GM18858 (cell line): ENCODE data around the gene MBIP.

Experiments
- ATAC-seq: cut with Tn5 transposase; IDR thresholded peaks from one replicate; pipeline ENCODE4 v1.9.1; 2021; ENCODE audit not compliant: unreplicated experiment

Gene MBIP

DNA sequence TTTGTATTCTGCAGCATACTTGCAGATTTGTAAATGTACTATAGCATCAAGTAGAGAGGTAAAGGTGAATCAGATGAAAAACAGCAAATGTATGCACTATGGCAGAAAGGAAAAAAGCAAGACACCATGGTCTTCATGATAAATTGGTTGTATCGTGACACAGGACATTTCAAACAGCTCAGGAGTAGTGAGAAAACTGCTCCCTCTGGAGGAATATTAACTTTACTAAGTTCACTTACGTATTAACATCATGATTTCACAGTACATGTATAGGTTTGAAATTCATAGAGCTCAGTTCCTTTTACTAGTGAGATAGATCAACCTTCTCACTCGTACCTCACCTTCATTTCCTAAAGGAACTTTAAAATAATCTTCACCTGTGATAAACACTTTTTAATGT, 6.5 kb downstream of the MBIP start:
- ATAC-seq: no peak

DNA sequence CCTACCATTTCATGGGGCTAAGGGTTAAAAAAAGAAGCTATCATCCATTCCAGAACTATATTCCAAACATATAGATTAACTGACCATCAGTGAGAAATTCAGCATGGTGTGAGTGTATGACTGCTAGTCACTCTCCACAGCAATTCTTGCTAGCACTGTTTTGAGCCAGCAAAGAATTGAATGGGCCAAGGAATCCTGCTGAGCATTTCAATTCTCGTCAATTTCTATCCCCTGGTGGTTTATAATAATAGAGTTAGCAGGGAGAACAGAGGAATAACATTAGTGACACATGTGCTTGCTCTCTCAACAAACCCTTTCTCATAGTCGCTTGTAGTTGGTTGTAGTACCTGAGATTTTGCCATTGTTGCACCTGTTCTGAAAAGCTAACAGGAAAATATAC, 7.2 kb downstream of the MBIP start:
- ATAC-seq: no peak

DNA sequence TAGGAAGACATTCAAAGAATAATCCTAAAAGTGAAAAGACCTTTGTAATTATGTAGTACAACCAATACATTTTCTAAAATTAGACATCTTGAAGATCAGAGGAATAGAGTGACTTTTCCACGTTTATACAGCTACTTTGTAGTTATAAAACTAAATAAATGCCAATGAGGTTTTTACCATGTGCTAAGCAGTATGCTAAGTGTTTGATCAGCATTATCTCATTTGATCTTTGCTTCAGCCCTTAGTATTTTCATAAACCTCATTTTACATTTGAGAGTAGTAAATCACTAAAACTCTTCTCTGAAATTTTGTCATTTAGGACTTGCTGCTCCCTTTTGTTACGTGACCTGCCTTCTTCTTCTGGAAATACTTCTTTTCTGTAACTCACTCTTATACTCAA, 13.6 kb downstream of the MBIP start:
- ATAC-seq: no peak

DNA sequence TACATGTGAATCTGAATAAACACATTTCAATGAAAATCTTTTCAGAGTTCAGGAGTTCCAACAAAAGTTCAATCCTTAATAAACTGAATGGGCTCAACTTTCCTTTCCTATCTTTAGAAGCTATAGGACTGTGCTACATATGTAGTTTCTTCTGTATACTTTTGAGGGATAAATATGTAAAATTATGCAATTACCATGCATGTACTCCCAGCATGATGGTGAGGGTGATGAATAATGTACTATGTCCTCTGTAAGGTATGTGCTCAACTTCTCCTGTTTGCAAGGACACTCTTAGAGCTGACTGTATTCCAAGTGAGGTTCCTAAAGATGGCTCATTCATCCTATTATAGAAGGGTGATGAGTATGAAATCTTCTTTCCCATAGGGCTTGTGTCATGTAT, 15.5 kb downstream of the MBIP start:
- no peak for ATAC-seq

DNA sequence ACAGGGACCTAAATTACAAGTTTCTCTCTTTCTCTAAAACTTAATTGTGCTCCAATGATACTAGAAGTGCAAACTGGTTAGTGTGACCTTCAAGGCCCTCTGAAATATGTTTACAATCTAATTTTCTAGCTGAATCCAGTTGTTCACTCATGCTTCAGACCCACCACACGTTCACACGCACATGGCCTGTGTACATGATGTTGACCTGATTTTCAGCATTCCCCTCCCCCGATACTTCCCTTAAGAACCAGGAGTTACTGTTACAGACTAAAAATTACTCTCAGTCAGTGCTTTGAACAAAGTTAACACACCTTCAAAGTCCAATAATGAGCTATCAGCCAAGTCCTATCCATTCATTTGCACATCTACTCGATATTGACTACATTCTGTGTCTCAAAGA, 16.5 kb downstream of the MBIP start:
- no peak for ATAC-seq

DNA sequence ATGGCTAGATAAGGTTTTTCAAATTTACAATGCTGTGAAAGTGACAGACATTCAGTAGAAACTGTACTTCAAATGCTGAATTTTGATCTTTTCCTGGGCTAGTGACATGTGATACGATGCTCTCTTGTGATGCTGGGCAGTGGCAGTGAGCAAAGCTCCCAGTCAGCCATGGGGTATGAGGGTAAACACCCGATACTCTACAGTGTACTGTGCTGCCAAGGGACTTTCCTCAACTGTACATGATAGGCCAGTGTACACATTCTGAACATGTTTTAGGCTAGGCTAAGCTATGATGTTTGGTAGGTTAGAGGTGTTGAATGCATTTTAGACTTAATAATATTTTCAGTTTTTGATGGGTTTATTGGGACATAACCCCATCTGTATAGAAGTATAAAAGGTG, 17.6 kb downstream of the MBIP start:
- ATAC-seq: no peak

DNA sequence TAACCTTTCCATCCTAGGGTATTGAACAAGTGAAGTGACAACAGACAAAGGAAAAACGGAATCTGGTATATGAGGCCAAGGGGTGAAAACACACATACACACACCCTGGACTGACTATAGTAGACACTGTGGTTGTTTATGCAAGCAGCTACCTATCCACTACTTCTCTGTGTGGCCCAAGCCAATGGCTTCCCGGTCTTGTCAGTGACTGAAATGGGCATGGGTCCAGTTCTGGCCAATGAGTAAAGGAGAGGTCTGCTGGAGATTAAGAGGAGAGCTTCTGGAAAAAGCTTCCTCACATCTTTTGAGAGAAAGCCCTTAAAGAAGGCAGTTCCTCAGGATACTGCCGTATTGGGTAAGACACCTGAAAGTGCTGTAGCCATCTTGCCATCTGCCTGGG, 19.3 kb downstream of the MBIP start:
- ATAC-seq: no peak

DNA sequence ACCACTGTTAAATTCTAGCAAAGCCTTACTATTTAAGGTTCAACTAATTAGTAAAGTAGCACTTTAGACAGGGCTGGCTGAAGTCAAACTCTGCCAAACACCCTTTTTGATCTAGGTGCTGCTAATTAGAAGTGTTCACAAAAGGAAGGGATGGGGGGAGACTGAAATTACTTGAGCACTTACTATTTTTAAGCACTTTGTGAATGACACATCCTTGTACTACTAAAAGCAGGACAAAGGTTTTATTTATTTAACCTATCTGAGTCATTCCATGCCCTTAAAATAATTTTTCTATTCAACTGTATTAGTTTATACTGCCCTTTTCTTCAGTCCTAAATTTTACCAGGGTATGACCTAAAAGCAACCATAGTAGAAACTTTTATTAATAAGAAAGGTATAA, 20.1 kb downstream of the MBIP start:
- ATAC-seq: peak; percentile 38

DNA sequence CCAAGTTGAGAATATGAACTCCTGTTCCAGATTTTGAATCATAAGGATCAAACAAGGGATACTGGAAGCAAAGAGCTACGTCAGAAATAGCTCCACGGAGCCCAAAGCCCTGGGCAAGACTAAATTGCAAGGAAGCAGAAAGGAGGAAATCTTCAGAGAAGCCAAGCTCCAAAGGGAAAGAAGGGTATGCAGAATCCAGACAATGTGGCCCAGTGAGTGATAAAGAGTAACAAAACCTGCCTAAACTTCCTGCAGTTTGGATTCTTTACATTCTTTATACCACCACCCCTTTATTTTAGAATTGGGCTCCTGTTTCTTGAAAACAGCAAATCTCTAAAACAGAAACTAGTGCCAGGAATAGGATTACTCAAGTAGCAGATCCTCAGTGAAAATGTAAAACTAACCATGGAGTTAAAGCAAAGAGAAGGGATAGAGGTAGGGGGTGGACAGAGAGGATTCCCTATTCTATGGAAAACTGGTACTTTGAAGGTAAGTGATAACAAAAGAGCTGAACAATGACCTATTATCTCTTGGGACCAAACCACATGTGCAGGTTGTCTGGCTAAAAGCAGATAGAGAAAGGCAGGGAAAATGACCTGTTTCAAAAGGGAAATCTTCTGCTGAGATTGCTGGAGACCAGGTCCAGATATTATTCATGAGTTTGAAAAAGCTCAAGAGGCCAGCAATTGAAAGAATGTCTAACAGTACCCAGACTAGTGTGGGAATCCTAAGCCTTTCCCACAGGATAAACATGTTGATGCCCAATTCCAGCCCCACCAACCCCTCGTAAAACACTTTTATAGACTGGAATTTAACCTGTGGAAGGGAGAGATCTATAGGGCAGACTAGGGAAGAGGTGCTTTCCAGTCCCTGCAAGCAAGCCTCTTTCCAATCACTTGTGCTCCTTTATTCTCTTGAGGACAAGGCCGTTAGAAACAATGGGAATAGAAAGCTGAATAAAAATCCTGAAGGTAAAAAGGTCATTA, 24.5 kb downstream of the MBIP start:
- no peak for ATAC-seq

DNA sequence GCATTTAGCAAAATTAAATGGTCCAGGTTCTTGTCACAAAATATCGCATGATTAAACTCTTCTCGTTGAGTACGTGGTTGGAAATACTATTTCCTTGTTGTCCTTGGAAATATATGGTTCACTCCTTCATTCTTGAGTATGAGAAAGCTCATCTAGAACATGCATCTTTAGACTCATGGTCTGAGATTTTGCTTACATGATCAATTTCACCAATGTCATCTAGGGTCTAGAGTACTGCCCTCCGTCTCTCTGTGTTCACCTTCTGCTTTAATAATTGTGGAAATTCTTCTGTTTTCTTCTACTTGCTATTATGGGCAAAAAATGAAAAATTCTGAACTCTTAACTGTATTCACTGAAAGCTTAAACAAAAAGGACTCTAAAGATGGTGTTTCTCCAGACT, 25.9 kb downstream of the MBIP start:
- no peak for ATAC-seq

DNA sequence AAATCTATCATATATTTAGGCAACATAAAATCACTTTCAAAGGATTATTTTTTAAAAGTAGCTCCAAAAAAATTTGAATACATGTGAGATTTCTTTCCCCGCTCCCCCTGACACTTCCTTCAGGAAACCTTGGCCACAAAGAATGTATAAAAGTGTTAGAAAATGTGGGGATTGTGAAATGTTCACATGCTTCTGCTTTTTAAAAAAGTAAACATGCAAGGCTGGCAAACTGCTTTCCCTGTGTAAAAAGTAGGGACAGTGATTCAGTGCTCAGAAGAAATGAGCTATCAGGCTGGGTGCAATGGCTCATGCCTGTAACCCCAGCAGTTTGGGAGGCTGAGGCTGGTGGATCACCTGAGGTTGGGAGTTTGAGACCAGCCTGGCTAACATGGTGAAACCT, 26.6 kb downstream of the MBIP start:
- no peak for ATAC-seq

DNA sequence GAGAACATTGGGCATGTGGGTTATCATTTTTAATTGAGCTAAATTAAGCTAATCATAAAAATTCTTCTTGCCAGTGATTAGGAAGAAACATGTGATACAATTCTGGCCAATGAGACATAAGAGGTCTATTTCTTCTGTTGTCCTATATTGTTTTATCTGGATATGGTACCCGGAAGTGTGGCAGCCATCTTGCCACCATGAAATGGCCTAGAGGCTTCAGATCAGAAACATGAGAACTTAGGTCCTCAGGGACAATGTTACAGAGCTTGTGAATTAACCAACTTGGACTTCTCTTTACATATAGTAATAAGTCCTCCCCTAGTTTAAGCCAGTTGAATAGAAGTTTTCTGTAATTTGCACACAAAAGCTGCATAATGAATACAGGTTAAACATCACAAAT, 30.5 kb downstream of the MBIP start:
- no peak for ATAC-seq

DNA sequence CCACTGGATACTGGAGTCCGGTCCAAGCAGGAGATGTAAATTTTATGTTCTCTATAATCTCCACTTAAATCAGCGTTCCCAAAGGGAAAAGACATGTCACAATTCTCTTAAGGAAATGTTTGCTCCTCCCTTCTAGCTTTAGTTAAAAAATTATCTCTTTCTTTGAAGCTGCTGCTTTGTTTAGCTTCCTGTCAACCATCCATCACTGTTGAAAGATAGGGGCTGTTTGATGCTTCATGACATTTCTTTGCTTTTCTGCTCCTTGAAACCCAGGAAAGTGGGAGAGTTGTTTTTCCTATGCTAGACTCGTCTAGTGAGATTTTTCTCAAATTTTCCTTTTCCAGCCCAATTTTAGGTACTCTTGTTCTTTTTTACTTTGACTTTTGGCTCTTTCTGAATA, 31.9 kb downstream of the MBIP start:
- ATAC-seq: no peak

DNA sequence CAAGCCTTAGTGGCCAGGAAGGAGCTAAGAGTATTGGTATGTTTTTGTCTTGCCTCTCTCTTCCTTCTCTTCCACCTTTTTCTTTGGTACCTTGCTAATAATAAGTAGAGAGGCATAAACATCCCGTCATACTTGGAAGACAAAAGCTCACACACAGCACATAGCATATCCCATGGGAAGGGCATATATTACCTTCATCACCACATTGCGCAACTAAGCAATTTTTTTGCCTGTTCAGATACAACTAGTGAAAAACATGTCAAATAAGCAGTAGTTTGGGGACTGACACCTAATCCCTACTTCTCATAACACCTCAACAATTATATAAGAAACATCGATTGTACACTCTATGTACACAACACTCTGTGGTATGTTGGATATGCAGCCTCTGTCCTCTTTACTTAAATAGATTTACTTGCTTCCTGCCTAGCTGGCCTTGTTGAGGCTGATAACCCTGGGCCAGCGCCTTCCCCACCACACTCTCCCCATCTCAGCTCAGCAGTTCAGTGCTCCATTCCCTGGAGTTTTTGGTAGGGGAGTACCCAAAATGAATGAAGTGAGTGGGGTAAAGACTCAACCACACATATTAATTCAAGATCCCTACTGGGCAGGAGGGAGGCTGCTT, 35.4 kb downstream of the MBIP start:
- no peak for ATAC-seq

DNA sequence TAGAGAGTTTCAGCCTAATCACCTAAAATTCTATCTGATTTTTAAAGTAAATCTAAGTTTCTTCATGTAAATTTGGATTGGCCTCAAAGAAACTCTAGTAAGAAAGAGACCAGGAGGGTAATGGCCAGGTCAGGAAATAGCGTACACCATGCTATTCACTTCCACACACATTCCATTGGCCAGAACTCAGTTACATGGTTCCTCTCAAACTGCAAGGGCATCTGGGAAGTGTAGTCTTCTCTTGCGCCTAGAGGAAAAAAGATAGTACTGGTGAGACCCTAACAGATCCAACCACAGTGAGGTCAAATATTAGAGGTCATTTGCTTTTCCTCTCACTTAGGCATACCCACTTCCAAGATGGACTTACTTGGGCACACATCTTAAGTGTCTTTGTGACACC, 39.1 kb downstream of the MBIP start:
- no peak for ATAC-seq

DNA sequence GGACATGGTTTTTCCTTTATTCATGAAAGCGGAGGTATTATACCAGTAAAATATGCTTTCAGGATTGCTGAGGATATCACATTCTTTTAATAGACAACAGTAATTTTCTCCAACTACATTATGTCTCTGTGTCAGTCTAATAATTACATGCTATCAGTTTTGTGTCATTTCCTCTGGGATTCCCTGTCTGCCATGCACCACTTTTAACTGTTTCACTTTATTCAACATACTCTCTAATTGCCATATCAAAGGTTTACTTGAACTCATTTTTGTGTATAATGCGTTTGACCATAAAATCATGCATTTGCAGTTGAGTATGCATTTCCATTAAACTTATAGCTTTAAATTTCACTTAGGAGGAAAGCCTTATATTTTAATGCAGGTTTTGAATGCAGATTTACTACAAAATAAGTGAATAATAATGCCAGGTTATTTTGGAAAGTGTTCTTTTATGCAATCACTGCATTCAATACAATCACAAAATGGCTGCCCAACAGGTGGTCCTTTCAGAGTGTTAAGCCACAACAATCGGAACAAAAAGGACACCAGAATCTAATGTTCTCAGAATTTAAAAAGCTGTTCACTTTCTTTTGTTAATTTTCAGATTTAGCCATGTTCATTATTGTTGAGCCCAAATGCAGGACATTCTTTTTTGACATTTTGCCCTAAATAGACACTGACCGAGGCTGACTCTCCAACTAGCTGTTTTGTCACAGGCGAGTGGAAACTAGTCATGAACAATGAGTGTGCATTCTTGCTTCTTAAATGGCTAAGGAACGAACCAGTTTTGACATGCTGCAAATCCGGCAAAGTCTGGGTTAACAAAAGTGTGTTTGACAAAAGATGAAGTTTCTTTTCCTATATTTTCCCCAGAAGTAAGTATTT, 40.9 kb downstream of the MBIP start:
- ATAC-seq: no peak

DNA sequence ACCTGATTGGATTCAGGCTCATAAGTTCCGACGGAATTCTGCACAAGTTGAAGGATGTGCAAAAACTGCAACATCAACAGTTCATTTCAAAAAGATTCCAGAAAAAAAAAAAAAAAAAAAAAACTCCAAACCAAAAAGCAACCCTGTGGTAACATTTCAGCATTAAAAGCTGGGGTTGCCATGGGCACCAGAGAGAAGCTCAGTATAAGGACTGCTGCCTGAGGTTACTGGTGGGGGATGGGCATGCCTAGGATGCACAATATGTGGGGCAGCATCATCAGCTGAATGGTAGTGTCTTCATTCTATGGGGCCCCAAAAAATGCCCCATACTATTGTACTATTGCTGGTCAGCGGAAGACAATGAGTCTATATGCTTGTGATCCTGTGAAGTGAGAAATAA, 44.7 kb downstream of the MBIP start:
- ATAC-seq: no peak

DNA sequence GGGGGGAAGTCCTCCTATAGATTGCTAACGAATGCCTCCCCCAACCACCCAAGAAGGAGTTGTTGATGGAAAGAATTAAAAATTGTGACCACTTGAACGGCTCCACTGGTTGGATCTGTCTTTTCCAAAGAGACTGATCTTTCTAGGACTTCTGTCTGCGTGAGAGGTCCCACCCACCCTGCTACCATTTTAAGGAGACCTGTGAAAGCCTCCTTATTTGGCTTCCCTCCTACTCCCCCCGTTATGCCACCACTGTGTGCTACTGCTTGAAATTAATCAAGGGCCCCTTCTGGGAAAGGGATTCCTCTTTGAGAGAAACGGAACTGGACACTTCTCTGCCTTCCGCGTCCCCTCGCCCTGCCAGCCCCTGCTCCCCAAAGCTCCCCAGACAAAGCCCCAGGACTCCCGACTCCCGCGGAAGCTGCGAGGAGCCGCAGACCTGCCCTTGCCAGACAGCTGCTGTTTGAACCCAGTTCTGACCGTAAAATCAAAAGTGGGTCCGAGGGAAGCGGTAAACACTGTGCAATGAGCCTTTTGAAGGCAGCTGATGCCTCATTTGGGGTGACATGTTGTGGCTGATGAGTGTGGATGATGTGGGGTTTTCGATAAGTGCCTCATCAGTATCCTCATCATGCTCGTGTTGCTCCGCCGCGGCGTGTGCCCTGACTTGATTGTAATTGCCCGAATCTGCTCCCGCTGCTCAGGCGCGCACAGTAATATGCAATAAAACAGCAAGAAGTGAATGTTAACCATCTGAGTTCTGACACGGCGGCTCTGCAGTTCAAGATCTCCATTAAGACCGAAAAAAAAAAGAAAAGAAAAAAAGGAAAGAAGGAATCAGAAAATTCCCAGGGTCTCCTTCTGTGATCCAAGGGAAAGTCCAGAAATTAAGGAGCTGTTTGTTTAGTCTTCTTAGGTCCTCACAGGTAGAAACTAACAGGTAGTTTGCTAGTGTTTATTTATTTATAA, 48.2 kb downstream of the MBIP start:
- ATAC-seq: no peak

DNA sequence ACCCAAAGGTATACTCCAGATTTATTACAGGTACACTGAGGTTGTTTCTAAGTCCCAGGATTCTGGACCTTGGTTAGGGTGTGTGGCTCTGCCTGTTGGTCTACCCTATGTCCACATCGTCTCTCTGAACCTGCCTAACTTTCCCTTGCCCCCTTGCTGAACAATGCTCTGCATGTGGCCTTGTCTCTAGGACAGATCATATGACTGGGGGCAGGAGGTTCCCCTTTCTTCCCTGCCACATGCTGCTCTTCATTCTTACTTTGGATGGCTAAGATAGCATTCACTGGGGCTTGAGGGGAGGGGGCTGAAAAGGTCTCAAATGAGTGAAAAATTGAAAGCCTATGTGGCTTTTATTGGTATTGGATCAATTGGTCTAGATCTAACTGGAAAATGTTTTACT, 49.2 kb downstream of the MBIP start:
- no peak for ATAC-seq

DNA sequence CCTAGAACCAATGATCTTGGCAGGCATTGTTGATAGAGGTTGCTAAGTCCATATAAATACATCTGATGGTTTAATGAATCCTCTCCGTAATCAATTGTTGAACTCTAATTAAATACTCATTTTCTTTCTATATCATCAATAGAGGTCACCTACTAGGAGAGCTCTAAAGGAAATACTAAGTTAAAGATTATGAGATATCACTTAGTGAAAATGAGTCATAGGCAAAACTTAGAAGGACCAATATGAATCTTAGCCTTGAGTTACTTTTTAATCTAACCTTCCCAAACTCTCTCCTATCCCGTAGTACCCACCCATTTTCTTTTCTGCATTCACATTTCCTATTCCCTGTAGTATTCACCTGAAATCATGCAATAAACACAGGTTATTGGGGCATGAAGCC, 50.2 kb downstream of the MBIP start:
- no peak for ATAC-seq
